DMS114 treated with DMSO at 0.1 percent for 48 hours (cell line): ENCODE results near the gene UGT2B7.
"Not testable (repeated sequence)": the region's sequence is repeated elsewhere in the genome, so short reads cannot be mapped to it uniquely, and the experiment has no call there.

ENCODE experiments used
- DNase-seq: peaks from one replicate; lab custom pipeline; 2025; ENCODE audit not compliant: unreplicated experiment; lab: John Stamatoyannopoulos, UW

UGT2B7 gene

GRCh38 chr4:69078852-69079251 is 17.4 kb upstream of the UGT2B7 start:
- no peak for DNase-seq

GRCh38 chr4:69088473-69088872 is 7.8 kb upstream of the UGT2B7 start:
- no peak for DNase-seq

- DNase-seq: no peak
Measured at GRCh38 chr4:69089388-69089787, 6.9 kb upstream of the UGT2B7 start.

GRCh38 chr4:69092190-69092589 is 4.1 kb upstream of the UGT2B7 start:
- DNase-seq: no peak

- no peak for DNase-seq
Measured at GRCh38 chr4:69092980-69093568, 3.2 kb upstream of the UGT2B7 start.

- DNase-seq: no peak
Measured at GRCh38 chr4:69093681-69094080, 2.6 kb upstream of the UGT2B7 start.

GRCh38 chr4:69095301-69095731 is 958 bp upstream of the UGT2B7 start:
- no peak for DNase-seq

- DNase-seq: no peak
Measured at GRCh38 chr4:69096810-69097209, 536 bp downstream of the UGT2B7 start.

- no peak for DNase-seq
Measured at GRCh38 chr4:69098470-69098869, 2.2 kb downstream of the UGT2B7 start.

- no peak for DNase-seq
Measured at GRCh38 chr4:69099910-69100309, 3.6 kb downstream of the UGT2B7 start.

- DNase-seq: not testable (repeated sequence)
Measured at GRCh38 chr4:69102668-69103067, 6.4 kb downstream of the UGT2B7 start.

- DNase-seq: no peak
Measured at GRCh38 chr4:69104719-69105275, 8.5 kb downstream of the UGT2B7 start.

- not testable (repeated sequence) for DNase-seq
Measured at GRCh38 chr4:69115151-69115850, 19.0 kb downstream of the UGT2B7 start.

GRCh38 chr4:69115851-69116213 is 19.6 kb downstream of the UGT2B7 start:
- no peak for DNase-seq

- no peak for DNase-seq
Measured at GRCh38 chr4:69116645-69117321, 20.5 kb downstream of the UGT2B7 start.

GRCh38 chr4:69120870-69121269 is 24.6 kb downstream of the UGT2B7 start:
- no peak for DNase-seq

GRCh38 chr4:69122476-69122875 is 26.2 kb downstream of the UGT2B7 start:
- no peak for DNase-seq

GRCh38 chr4:69124941-69125340 is 28.7 kb downstream of the UGT2B7 start:
- no peak for DNase-seq

- DNase-seq: no peak
Measured at GRCh38 chr4:69126024-69126423, 29.8 kb downstream of the UGT2B7 start.

GRCh38 chr4:69133993-69134392 is 37.7 kb downstream of the UGT2B7 start:
- DNase-seq: no peak

GRCh38 chr4:69134471-69134870 is 38.2 kb downstream of the UGT2B7 start:
- DNase-seq: no peak

- DNase-seq: no peak
Measured at GRCh38 chr4:69141320-69141719, 45.0 kb downstream of the UGT2B7 start.
